HL-60/S4 (cell line): ENCODE data around the gene LRBA.
"Not testable (repeated sequence)": the region's sequence is repeated elsewhere in the genome, so short reads cannot be mapped to it uniquely, and the experiment has no call there.

Source experiments
- in situ Hi-C: fragments of 300-500 bp; cut with MboI; formaldehyde crosslinking; loops from 2 replicates; pipeline ENCODE4 v1.14.3; 2022; ENCODE audit warnings: low sequenced_read_pairs

LRBA gene

GRCh38 chr4:150769248-150769647 is 245.8 kb downstream of the LRBA start:
- in situ Hi-C loops = no loop called here

GRCh38 chr4:150768497-150768896 is 246.6 kb downstream of the LRBA start:
- in situ Hi-C loops = no loop called here

GRCh38 chr4:150765216-150765615 is 249.9 kb downstream of the LRBA start:
- in situ Hi-C loops = no loop called here

- in situ Hi-C loops = no loop called here
Measured at GRCh38 chr4:150751648-150752047, 263.4 kb downstream of the LRBA start.

- in situ Hi-C loops = no loop called here
Measured at GRCh38 chr4:150750824-150751223, 264.3 kb downstream of the LRBA start.

GRCh38 chr4:150746156-150746555 is 268.9 kb downstream of the LRBA start:
- in situ Hi-C loops = no loop called here

- in situ Hi-C loops = no loop called here
Measured at GRCh38 chr4:150744570-150744969, 270.5 kb downstream of the LRBA start.

- in situ Hi-C loops = no loop called here
Measured at GRCh38 chr4:150743564-150744342, 271.3 kb downstream of the LRBA start.

- in situ Hi-C loops = not testable (repeated sequence)
Measured at GRCh38 chr4:150742930-150743329, 272.2 kb downstream of the LRBA start.

- in situ Hi-C loops = no loop called here
Measured at GRCh38 chr4:150739591-150739990, 275.5 kb downstream of the LRBA start.

- in situ Hi-C loops = no loop called here
Measured at GRCh38 chr4:150725957-150726523, 289.0 kb downstream of the LRBA start.

- in situ Hi-C loops = no loop called here
Measured at GRCh38 chr4:150723727-150724411, 291.2 kb downstream of the LRBA start.

GRCh38 chr4:150722908-150723362 is 292.1 kb downstream of the LRBA start:
- in situ Hi-C loops = no loop called here

GRCh38 chr4:150720973-150721518 is 294.0 kb downstream of the LRBA start:
- in situ Hi-C loops = no loop called here

GRCh38 chr4:150717952-150718351 is 297.1 kb downstream of the LRBA start:
- in situ Hi-C loops = no loop called here

GRCh38 chr4:150714462-150715438 is 300.3 kb downstream of the LRBA start:
- in situ Hi-C loops = no loop called here

GRCh38 chr4:150713251-150713650 is 301.8 kb downstream of the LRBA start:
- in situ Hi-C loops = no loop called here

GRCh38 chr4:150710770-150711375 is 304.2 kb downstream of the LRBA start:
- in situ Hi-C loops = no loop called here

- in situ Hi-C loops = no loop called here
Measured at GRCh38 chr4:150708004-150708403, 307.1 kb downstream of the LRBA start.

GRCh38 chr4:150699599-150699998 is 315.5 kb downstream of the LRBA start:
- in situ Hi-C loops = loop anchor here (25.0 kb wide), 1 partner anchor 88 kb away; no protein-coding TSS in a partner anchor
